HepG2 (cell line): ENCODE results near the gene AK3. TPM values are rescaled to one million over a fixed set of nuclear protein-coding genes. Genes with fewer than 3 reads are reported as not detected.
A peak's percentile ranks its signal among the peaks of the same experiment; 100 is the strongest.

Experiments
- BHLHE40 ChIP-seq: IDR thresholded peaks from 2 replicates; pipeline ENCODE4 v1.6.1; 2011; ENCODE audit warnings: low read length, improper control_type of control experiment
- CREM ChIP-seq, 2 experiments: sonication (generic) in 1 of 2; formaldehyde crosslinking in 1 of 2; IDR thresholded peaks; 2 replicates each; pipeline versions ENCODE4 v1.4.0 to v1.6.1; 2016 to 2020; ENCODE audit warnings: antibody characterized with exemption in 1 of 2, mild to moderate bottlenecking in 1 of 2, missing genetic modification reagents in 1 of 2
- FLYWCH1 ChIP-seq: sonication (generic); formaldehyde crosslinking; IDR thresholded peaks from 2 replicates; pipeline ENCODE4 v1.8.1; 2023; ENCODE audit warnings: mild to moderate bottlenecking, missing genetic modification reagents
- GATAD2A ChIP-seq: IDR thresholded peaks from 2 replicates; pipeline ENCODE4 v1.6.1; 2016
- NFE2L2 ChIP-seq: fragments of 150-350 bp; IDR thresholded peaks from 2 replicates; pipeline ENCODE4 v1.6.1; 2014; ENCODE audit warnings: low read length
- PBX3 ChIP-seq: sonication (generic); formaldehyde crosslinking; IDR thresholded peaks from 2 replicates; pipeline ENCODE4 v1.8.1; 2023; ENCODE audit warnings: missing genetic modification reagents, inconsistent platforms, borderline replicate concordance
- PCBP2 ChIP-seq: fragments of 200-400 bp; formaldehyde crosslinking; optimal IDR thresholded peaks from 2 replicates; pipeline ENCODE3; 2018; ENCODE audit warnings: low read length, low read depth; ENCODE audit not compliant: poor library complexity, severe bottlenecking
- SRSF9 ChIP-seq: fragments of 200-400 bp; formaldehyde crosslinking; IDR thresholded peaks from 2 replicates; pipeline ENCODE4 v1.6.1; 2018; ENCODE audit warnings: borderline replicate concordance, mild to moderate bottlenecking, low read depth, low read length; ENCODE audit not compliant: insufficient read depth, poor library complexity, severe bottlenecking
- TCF7L2 ChIP-seq: IDR thresholded peaks from 2 replicates; pipeline ENCODE4 v1.6.1; 2011; ENCODE audit warnings: mild to moderate bottlenecking, low read depth, low read length, moderate library complexity
- ZNF30 ChIP-seq: sonication (generic); formaldehyde crosslinking; IDR thresholded peaks from 2 replicates; pipeline ENCODE4 v1.5.0; 2020; ENCODE audit warnings: mild to moderate bottlenecking, missing genetic modification reagents
- ZNF354B ChIP-seq: sonication (generic); formaldehyde crosslinking; IDR thresholded peaks from 2 replicates; pipeline ENCODE4 v1.8.0; 2022; ENCODE audit warnings: mild to moderate bottlenecking, missing genetic modification reagents
- ZNF577 ChIP-seq: sonication (generic); formaldehyde crosslinking; IDR thresholded peaks from 2 replicates; pipeline ENCODE4 v1.4.0; 2020; ENCODE audit warnings: mild to moderate bottlenecking, low read depth, missing genetic modification reagents, borderline replicate concordance
- polyA plus RNA-seq, 8 experiments: library from polyadenylated mRNA; depleted of rRNA in 3 of 8; stranded (reverse) in 7 of 8; unstranded in 1 of 8; fragments of >200 nt; fragmentation: Illumina TruSeq in 4 of 8; extraction: Trizol in 4 of 8; gene quantifications; 2 replicates each; pipeline versions ENCODE4 v1.2.1 to v1.2.3, GENCODE V29; 2011 to 2016; ENCODE audit warnings: low read depth in 4 of 8, missing spikeins in 1 of 8, mixed read lengths in 1 of 8; ENCODE audit not compliant: insufficient read depth in 1 of 8
- total RNA-seq, 5 experiments: library from RNA; depleted of rRNA; stranded (reverse); fragments of >200 nt; fragmentation: Illumina TruSeq; extraction: Trizol; gene quantifications; 2 replicates each; pipeline ENCODE4 v1.2.3, GENCODE V29; 2016; ENCODE audit warnings: low read depth in 1 of 5
- TF ChIP-seq, protein P1 (sequence below): sonication (generic); formaldehyde crosslinking; IDR thresholded peaks from 2 replicates; pipeline ENCODE4 v1.8.0; 2022; ENCODE audit warnings: missing genetic modification reagents, low read depth, mild to moderate bottlenecking, borderline replicate concordance
- TF ChIP-seq, protein P2 (sequence below), 2 experiments: sonication (generic) in 1 of 2; formaldehyde crosslinking in 1 of 2; IDR thresholded peaks; 2 replicates each; pipeline versions ENCODE4 v1.6.1 to v1.9.0; 2014 to 2022; ENCODE audit warnings: antibody characterized with exemption in 1 of 2, borderline replicate concordance in 1 of 2, inconsistent platforms in 1 of 2, low read depth in 1 of 2, missing genetic modification reagents in 1 of 2
- TF ChIP-seq, protein P3 (sequence below): sonication (generic); formaldehyde crosslinking; IDR thresholded peaks from 2 replicates; pipeline ENCODE4 v1.4.0; 2020; ENCODE audit warnings: missing genetic modification reagents, borderline replicate concordance

AK3 gene
- total and polyA plus RNA-seq, 2 of the 13 experiments (the other 11 are each of a cell fraction or from before 2014, with no cell fraction given), result 76.8 to 109 TPM

DNA sequence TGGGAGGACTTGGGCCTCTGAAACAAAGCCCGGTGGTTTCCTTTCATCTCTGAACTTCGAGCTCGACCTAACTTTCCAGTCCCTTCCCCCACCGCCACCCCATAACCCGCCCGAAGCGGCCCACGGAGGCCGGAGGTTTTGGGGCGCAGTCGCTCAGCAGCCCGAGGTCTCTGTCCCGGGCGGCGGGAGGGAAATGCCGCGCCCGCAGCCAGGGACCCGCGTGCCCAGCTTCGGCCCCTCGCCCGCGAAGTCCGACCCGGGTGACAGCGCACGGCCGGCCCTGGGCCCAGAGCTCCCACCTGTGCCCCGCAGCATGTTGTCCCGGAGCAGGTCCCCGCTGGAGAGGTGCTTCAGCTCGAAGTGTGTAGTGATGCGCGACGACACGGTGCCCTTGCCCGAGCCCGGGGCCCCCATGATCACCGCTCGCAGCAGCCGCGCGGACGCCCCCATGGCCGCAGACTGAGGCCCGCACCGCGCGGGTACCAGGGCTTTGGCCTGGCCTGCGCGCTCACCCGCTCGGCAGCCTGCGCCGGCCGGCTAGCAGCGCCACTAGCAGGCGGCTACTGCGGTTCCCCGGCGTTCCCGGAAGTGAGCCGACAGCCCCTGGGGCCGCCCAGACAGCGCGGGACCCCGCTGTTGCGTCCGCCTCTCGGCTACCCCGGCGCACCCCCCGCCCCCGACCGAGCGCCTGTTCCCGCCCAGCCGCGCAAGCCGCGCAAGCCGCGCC, at the start of gene AK3 (continued):
- TF ChIP-seq, protein P1, sequence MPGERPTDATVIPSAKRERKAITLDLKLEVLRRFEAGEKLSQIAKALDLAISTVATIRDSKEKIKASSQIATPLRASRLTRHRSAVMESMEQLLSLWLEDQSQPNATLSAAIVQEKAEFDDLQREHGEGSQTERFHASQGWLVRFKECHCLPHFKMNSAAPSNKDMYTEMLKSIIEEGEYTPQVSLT (CRISPR knock-in tag), result no peak
- no peak for TF ChIP-seq SRSF9
- 0 out of 2 replicates have a peak, but pooled peaks have one; percentile 36 for TF ChIP-seq GATAD2A (CRISPR knock-in tag)
- TF ChIP-seq BHLHE40, result peak; percentile 15; the same call in 1 of the 2 replicates
- no peak for TF ChIP-seq ZNF30 (CRISPR knock-in tag)
- TF ChIP-seq TCF7L2, result no peak; the same call in 1 of the 2 replicates
- TF ChIP-seq CREM (IDR thresholded peaks at IDR 0.05), result no peak; the same call in 1 of the 2 replicates
- no peak for TF ChIP-seq CREM (CRISPR knock-in tag; IDR thresholded peaks at IDR 0.05)
- 0 out of 2 replicates have a peak, but pooled peaks have one; percentile 80 for TF ChIP-seq PBX3
- no peak for TF ChIP-seq PCBP2
- no peak for TF ChIP-seq FLYWCH1 (CRISPR knock-in tag)
- TF ChIP-seq, protein P2, sequence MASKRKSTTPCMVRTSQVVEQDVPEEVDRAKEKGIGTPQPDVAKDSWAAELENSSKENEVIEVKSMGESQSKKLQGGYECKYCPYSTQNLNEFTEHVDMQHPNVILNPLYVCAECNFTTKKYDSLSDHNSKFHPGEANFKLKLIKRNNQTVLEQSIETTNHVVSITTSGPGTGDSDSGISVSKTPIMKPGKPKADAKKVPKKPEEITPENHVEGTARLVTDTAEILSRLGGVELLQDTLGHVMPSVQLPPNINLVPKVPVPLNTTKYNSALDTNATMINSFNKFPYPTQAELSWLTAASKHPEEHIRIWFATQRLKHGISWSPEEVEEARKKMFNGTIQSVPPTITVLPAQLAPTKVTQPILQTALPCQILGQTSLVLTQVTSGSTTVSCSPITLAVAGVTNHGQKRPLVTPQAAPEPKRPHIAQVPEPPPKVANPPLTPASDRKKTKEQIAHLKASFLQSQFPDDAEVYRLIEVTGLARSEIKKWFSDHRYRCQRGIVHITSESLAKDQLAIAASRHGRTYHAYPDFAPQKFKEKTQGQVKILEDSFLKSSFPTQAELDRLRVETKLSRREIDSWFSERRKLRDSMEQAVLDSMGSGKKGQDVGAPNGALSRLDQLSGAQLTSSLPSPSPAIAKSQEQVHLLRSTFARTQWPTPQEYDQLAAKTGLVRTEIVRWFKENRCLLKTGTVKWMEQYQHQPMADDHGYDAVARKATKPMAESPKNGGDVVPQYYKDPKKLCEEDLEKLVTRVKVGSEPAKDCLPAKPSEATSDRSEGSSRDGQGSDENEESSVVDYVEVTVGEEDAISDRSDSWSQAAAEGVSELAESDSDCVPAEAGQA (IDR thresholded peaks at IDR 0.05; ENCODE audit: low read depth), result no peak
- TF ChIP-seq, protein P2 (CRISPR knock-in tag; IDR thresholded peaks at IDR 0.05; ENCODE audit: borderline replicate concordance), result peak; percentile 85; the same call in 1 of the 2 replicates
- TF ChIP-seq, protein P3, sequence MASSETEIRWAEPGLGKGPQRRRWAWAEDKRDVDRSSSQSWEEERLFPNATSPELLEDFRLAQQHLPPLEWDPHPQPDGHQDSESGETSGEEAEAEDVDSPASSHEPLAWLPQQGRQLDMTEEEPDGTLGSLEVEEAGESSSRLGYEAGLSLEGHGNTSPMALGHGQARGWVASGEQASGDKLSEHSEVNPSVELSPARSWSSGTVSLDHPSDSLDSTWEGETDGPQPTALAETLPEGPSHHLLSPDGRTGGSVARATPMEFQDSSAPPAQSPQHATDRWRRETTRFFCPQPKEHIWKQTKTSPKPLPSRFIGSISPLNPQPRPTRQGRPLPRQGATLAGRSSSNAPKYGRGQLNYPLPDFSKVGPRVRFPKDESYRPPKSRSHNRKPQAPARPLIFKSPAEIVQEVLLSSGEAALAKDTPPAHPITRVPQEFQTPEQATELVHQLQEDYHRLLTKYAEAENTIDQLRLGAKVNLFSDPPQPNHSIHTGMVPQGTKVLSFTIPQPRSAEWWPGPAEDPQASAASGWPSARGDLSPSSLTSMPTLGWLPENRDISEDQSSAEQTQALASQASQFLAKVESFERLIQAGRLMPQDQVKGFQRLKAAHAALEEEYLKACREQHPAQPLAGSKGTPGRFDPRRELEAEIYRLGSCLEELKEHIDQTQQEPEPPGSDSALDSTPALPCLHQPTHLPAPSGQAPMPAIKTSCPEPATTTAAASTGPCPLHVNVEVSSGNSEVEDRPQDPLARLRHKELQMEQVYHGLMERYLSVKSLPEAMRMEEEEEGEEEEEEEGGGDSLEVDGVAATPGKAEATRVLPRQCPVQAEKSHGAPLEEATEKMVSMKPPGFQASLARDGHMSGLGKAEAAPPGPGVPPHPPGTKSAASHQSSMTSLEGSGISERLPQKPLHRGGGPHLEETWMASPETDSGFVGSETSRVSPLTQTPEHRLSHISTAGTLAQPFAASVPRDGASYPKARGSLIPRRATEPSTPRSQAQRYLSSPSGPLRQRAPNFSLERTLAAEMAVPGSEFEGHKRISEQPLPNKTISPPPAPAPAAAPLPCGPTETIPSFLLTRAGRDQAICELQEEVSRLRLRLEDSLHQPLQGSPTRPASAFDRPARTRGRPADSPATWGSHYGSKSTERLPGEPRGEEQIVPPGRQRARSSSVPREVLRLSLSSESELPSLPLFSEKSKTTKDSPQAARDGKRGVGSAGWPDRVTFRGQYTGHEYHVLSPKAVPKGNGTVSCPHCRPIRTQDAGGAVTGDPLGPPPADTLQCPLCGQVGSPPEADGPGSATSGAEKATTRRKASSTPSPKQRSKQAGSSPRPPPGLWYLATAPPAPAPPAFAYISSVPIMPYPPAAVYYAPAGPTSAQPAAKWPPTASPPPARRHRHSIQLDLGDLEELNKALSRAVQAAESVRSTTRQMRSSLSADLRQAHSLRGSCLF (CRISPR knock-in tag), result no peak
- TF ChIP-seq ZNF577, result 0 out of 2 replicates have a peak, but pooled peaks have one; percentile 22
- no peak for TF ChIP-seq NFE2L2
- TF ChIP-seq ZNF354B (CRISPR knock-in tag), result no peak
